ENCODE measurements around the gene UBE2M. TPM values are rescaled to one million over a fixed set of nuclear protein-coding genes. Genes with fewer than 3 reads are reported as not detected.

Gene UBE2M
- 109 and 135 TPM in 2 replicates for polyA plus RNA-seq (2012; rRNA removed)
- 102 and 103 TPM in 2 replicates for polyA plus RNA-seq (2012; cell fraction: cytosol; rRNA removed)
- 128 and 133 TPM in 2 replicates for polyA plus RNA-seq (2012; cell fraction: nucleus; rRNA removed)

GRCh38 chr19:58558066-58558622, at the start of gene UBE2M:
TSS of gene UBE2M (minus strand) at chr19:58558611. CDS start at chr19:58558381, 230 bp downstream.
- ChIA-PET POLR2A (interaction anchor here (1.5 to 5.7 kb wide), 5 partner anchors 11 to 39 kb away, joined by 3 to 35 read pairs (median 15); partner anchors contain the start of genes MZF1, TRIM28 and ZBTB45), CTCF (interaction anchor here (2.6 kb wide), 1 partner anchor 39 kb away, joined by 23 read pairs; the partner anchor contains the start of gene ZBTB45)
- H3K36me3 ChIP-seq (replicated peaks in 1 of 2; ENCODE audit: control insufficient read depth in 1 of 2, insufficient read depth in 2 of 2, low read length in 1 of 2): peaks cover 16 to 18% of the 10 kb centered on the region in 2 experiments
- peaks cover 24 to 70% of the 10 kb centered on the region in 2 experiments; a peak in 3 of 4 replicates for H3K4me1 ChIP-seq (ENCODE audit: control insufficient read depth in 1 of 2, insufficient read depth in 2 of 2, low read depth in 1 of 2, low read length in 1 of 2)
- H3K79me2 ChIP-seq (ENCODE audit: insufficient read depth): peaks cover 45% of the 10 kb centered on the region
- peak within 1 kb of the TSS; percentile 91 to 96 for H3K4me3 ChIP-seq (ENCODE audit: low read depth in 2 of 2, low read length in 1 of 2)
- no peaks in the 10 kb centered on the region for H3K27me3 ChIP-seq (ENCODE audit: insufficient read depth)
- H3K4me2 ChIP-seq: peak within 1 kb of the TSS; percentile 99
- H3K9me3 ChIP-seq: no peaks in the 10 kb centered on the region
- no peak for DNase-seq
- H2AFZ ChIP-seq (ENCODE audit: low read depth): no peak within 1 kb of the TSS
- peak within 1 kb of the TSS; percentile 99 to 100 for H3K27ac ChIP-seq (ENCODE audit: low read depth in 2 of 2, low read length in 1 of 2)
- no peaks in the 10 kb centered on the region for H3K9me2 ChIP-seq
- H3K9ac ChIP-seq: peak within 1 kb of the TSS; percentile 100
- peaks cover 41% of the 10 kb centered on the region for H3F3A ChIP-seq (replicated peaks; ENCODE audit: insufficient read depth)
- 0% methylated on average over 39 of the region's 62 CpGs for WGBS (ENCODE audit: low lambda C conversion rate)
- TF ChIP-seq USF1 (IDR thresholded peaks at IDR 0.05; ENCODE audit: borderline replicate concordance, low read depth) (no peak), ZBTB33 (IDR thresholded peaks at IDR 0.05; ENCODE audit: borderline replicate concordance, low read depth) (no peak), FOXM1 (IDR thresholded peaks at IDR 0.05; ENCODE audit: low read depth) (no peak), TEAD4 (IDR thresholded peaks at IDR 0.05; ENCODE audit: borderline replicate concordance, insufficient read depth) (no peak), POLR2AphosphoS5 (IDR thresholded peaks at IDR 0.05; ENCODE audit: low read depth, low read length) (no peak), NRF1 (IDR thresholded peaks at IDR 0.05; ENCODE audit: low read depth, low read length) (no peak), RXRA (IDR thresholded peaks at IDR 0.05; ENCODE audit: borderline replicate concordance, low read depth) (no peak), MXI1 (IDR thresholded peaks at IDR 0.05; ENCODE audit: low read depth, low read length) (no peak; the same call in 1 of the 2 replicates), EP300 (IDR thresholded peaks at IDR 0.05; ENCODE audit: borderline replicate concordance in 1 of 2, low read depth in 1 of 2, low read length in 1 of 2) (no peak), SMC3 (IDR thresholded peaks at IDR 0.05; ENCODE audit: low read depth, low read length) (no peak), EZH2phosphoT487 (IDR thresholded peaks at IDR 0.05; ENCODE audit: borderline replicate concordance, low read depth) (no peak), MAX (IDR thresholded peaks at IDR 0.05; ENCODE audit: low read depth) (no peak), MEF2A (IDR thresholded peaks at IDR 0.05; ENCODE audit: borderline replicate concordance, low read depth) (no peak), PBX3 (IDR thresholded peaks at IDR 0.05) (no peak), GABPA (IDR thresholded peaks at IDR 0.05; ENCODE audit: low read depth) (no peak), JUND (IDR thresholded peaks at IDR 0.05) (no peak), TCF12 (IDR thresholded peaks at IDR 0.05) (no peak), RFX5 (IDR thresholded peaks at IDR 0.05; ENCODE audit: low read length) (no peak), RAD21 (IDR thresholded peaks at IDR 0.05; ENCODE audit: low read length) (no peak), IRF3 (IDR thresholded peaks at IDR 0.05; ENCODE audit: low read depth, low read length) (no peak)
- peaks cover 9% of the 10 kb centered on the region; the same call in 1 of the 2 replicates for H4K20me1 ChIP-seq (ENCODE audit: insufficient read depth)
